GM23248 (cell line): ENCODE data around the gene SRP72. TPM values are rescaled to one million over a fixed set of nuclear protein-coding genes. Genes with fewer than 3 reads are reported as not detected.

ENCODE experiments used
- DNase-seq: peaks from one replicate; pipeline ENCODE4 v3.0.0-alpha.2; 2015
- H2AFZ ChIP-seq: fragments of 200-600 bp; sonication (generic); 2 replicates; pipeline ENCODE4 v1.6.1; 2016; ENCODE audit warnings: antibody characterized with exemption
- H3F3A ChIP-seq: fragments of 200-600 bp; sonication (generic); 2 replicates; pipeline ENCODE4 v1.6.1; 2016; ENCODE audit warnings: mild to moderate bottlenecking, antibody characterized with exemption, mixed run types; ENCODE audit not compliant: insufficient read depth
- H3K27ac ChIP-seq: fragments of 200-600 bp; sonication (generic); 2 replicates; pipeline ENCODE4 v1.5.1; 2016; ENCODE audit warnings: mild to moderate bottlenecking
- H3K27me3 ChIP-seq: fragments of 200-600 bp; sonication (generic); replicated peaks from 2 replicates; pipeline ENCODE4 v1.6.1; 2016; ENCODE audit warnings: mild to moderate bottlenecking; ENCODE audit not compliant: insufficient read depth
- H3K36me3 ChIP-seq: fragments of 200-600 bp; sonication (generic); 2 replicates; pipeline ENCODE4 v1.6.1; 2016; ENCODE audit warnings: low read depth, mild to moderate bottlenecking
- H3K4me1 ChIP-seq: fragments of 200-600 bp; sonication (generic); 2 replicates; pipeline ENCODE4 v1.6.1; 2016; ENCODE audit warnings: mild to moderate bottlenecking; ENCODE audit not compliant: insufficient read depth
- H3K4me2 ChIP-seq: fragments of 200-600 bp; sonication (generic); one replicate; pipeline ENCODE4 v1.6.1; 2016; ENCODE audit warnings: mild to moderate bottlenecking; ENCODE audit not compliant: unreplicated experiment
- H3K4me3 ChIP-seq: fragments of 200-600 bp; sonication (generic); 2 replicates; pipeline ENCODE4 v1.5.1; 2016; ENCODE audit warnings: mild to moderate bottlenecking
- H3K79me2 ChIP-seq: fragments of 200-600 bp; sonication (generic); 2 replicates; pipeline ENCODE4 v1.6.1; 2016; ENCODE audit warnings: mild to moderate bottlenecking; ENCODE audit not compliant: insufficient read depth
- H3K9ac ChIP-seq: fragments of 200-600 bp; sonication (generic); 2 replicates; pipeline ENCODE4 v1.6.1; 2016; ENCODE audit warnings: mild to moderate bottlenecking
- H3K9me2 ChIP-seq: fragments of 200-600 bp; sonication (generic); 2 replicates; pipeline ENCODE4 v1.6.1; 2016; ENCODE audit warnings: mixed run types, mild to moderate bottlenecking, moderate library complexity; ENCODE audit not compliant: insufficient read depth
- H3K9me3 ChIP-seq: fragments of 200-600 bp; sonication (generic); one replicate; pipeline ENCODE4 v1.6.1; 2017; ENCODE audit warnings: low read depth
- H4K20me1 ChIP-seq: fragments of 200-600 bp; sonication (generic); 2 replicates; pipeline ENCODE4 v1.6.0; 2016; ENCODE audit not compliant: insufficient read depth
- EZH2 ChIP-seq: fragments of 200-600 bp; sonication (generic); IDR thresholded peaks from 2 replicates; pipeline ENCODE4 v1.6.1; 2018; ENCODE audit warnings: antibody characterized with exemption, mild to moderate bottlenecking; ENCODE audit not compliant: insufficient read depth, poor library complexity, severe bottlenecking
- EZH2phosphoT487 ChIP-seq: fragments of 200-600 bp; sonication (generic); IDR thresholded peaks from 2 replicates; pipeline ENCODE4 v1.6.1; 2018; ENCODE audit warnings: antibody characterized with exemption, moderate library complexity, mild to moderate bottlenecking, low read depth; ENCODE audit not compliant: insufficient read depth
- WGBS, 2 experiments: methylation state at CpG; one replicate each; pipeline ENCODE4 v1.1.6; 2015 to 2017; ENCODE audit warnings: low lambda C conversion rate in 2 of 2, low coverage in 1 of 2; ENCODE audit errors: missing lambda C conversion rate in 2 of 2; 5-methylcytosine and 5-hydroxymethylcytosine counted together
- in situ Hi-C: fragments of 300-500 bp; cut with MboI; formaldehyde crosslinking; loops from 2 replicates; pipeline ENCODE4 v1.15.0; 2020
- polyA plus RNA-seq: library from polyadenylated mRNA; unstranded; fragments of >200 nt; fragmentation: Nextera tagmentation; extraction: Ambion mirVana; gene quantifications from 2 replicates; pipeline ENCODE4 v1.2.1, GENCODE V29; 2016
- total RNA-seq: library from RNA; depleted of rRNA; stranded (reverse); fragments of >200 nt; shearing (Covaris generic); gene quantifications from 2 replicates; pipeline ENCODE4 v1.2.3, GENCODE V29; 2014

The SRP72 gene
- total and polyA plus RNA-seq, 2 experiments from 2014 or later: 70.0 to 128 TPM

- peak; percentile 24 for DNase-seq
- no peak for TF ChIP-seq EZH2phosphoT487
- TF ChIP-seq EZH2: no peak
- H3K9me3 ChIP-seq: no peaks in the 10 kb centered on the region
- H3K9me2 ChIP-seq: no peaks in the 10 kb centered on the region
- H3K27ac ChIP-seq: no peak overlapping the region
- H3K4me3 ChIP-seq: peak overlapping the region; percentile 98
- no peaks in the 10 kb centered on the region for H3K27me3 ChIP-seq
- H3K4me2 ChIP-seq: peak overlapping the region; percentile 91
- H3F3A ChIP-seq: peaks cover 23% of the 10 kb centered on the region
- H3K4me1 ChIP-seq: peaks cover 30% of the 10 kb centered on the region
- H3K9ac ChIP-seq: peak overlapping the region; percentile 100; the same call in 1 of the 2 replicates
- peaks cover 92% of the 10 kb centered on the region for H3K79me2 ChIP-seq
- H3K36me3 ChIP-seq: peaks cover 46% of the 10 kb centered on the region
- WGBS, 2 experiments: 91 to 94% methylated on average over 6 of the region's 6 CpGs
- in situ Hi-C loops: no loop called here
- no peak overlapping the region for H2AFZ ChIP-seq
- H4K20me1 ChIP-seq: no peaks in the 10 kb centered on the region; the same call in none of the 2 replicates
These were observed 2.2 kb downstream of the SRP72 start for GRCh38 chr4:56469489-56470210.

GRCh38 chr4:56475917-56476316, 8.5 kb downstream of the SRP72 start:
- in situ Hi-C loops: no loop called here
- no peaks in the 10 kb centered on the region for H3F3A ChIP-seq
- WGBS, 2 experiments: 97 to 100% methylated on average over 2 of the region's 2 CpGs

GRCh38 chr4:56477192-56477702, 9.8 kb downstream of the SRP72 start:
- no peak for TF ChIP-seq EZH2
- TF ChIP-seq EZH2phosphoT487: no peak
- WGBS, 2 experiments: 97 to 98% methylated on average over 5 of the region's 5 CpGs

More at GRCh38 chr4:56475917-56476316, 8.5 kb downstream of the SRP72 start:
- H3K4me3 ChIP-seq: no peak overlapping the region
- H3K4me1 ChIP-seq: no peaks in the 10 kb centered on the region
- peaks cover 45% of the 10 kb centered on the region for H3K79me2 ChIP-seq
- no peak overlapping the region for H3K9ac ChIP-seq
- no peaks in the 10 kb centered on the region for H3K9me3 ChIP-seq
- no peaks in the 10 kb centered on the region for H4K20me1 ChIP-seq
- H3K36me3 ChIP-seq: peaks cover 93% of the 10 kb centered on the region
- H3K27ac ChIP-seq: no peak overlapping the region
- no peak overlapping the region for H3K4me2 ChIP-seq
- no peak for TF ChIP-seq EZH2phosphoT487
- no peak for TF ChIP-seq EZH2
- H3K27me3 ChIP-seq: no peaks in the 10 kb centered on the region
- DNase-seq: no peak
- H2AFZ ChIP-seq: no peak overlapping the region
- H3K9me2 ChIP-seq: no peaks in the 10 kb centered on the region

GRCh38 chr4:56480691-56481090, 13.3 kb downstream of the SRP72 start:
- DNase-seq: no peak

More at GRCh38 chr4:56477192-56477702, 9.8 kb downstream of the SRP72 start:
- Histone ChIP-seq H2AFZ (no peak overlapping the region), H4K20me1 (no peaks in the 10 kb centered on the region), H3K79me2 (peaks cover 34% of the 10 kb centered on the region; the same call in 1 of the 2 replicates), H3K4me2 (no peak overlapping the region), H3F3A (no peaks in the 10 kb centered on the region), H3K9ac (no peak overlapping the region), H3K9me2 (no peaks in the 10 kb centered on the region), H3K9me3 (no peaks in the 10 kb centered on the region), H3K27ac (no peak overlapping the region), H3K36me3 (peaks cover 84% of the 10 kb centered on the region), H3K27me3 (no peaks in the 10 kb centered on the region), H3K4me1 (no peaks in the 10 kb centered on the region), H3K4me3 (no peak overlapping the region)
- no peak for DNase-seq
- in situ Hi-C loops: no loop called here

More at GRCh38 chr4:56480691-56481090, 13.3 kb downstream of the SRP72 start:
- no peaks in the 10 kb centered on the region for H3K27me3 ChIP-seq
- no peak overlapping the region for H3K27ac ChIP-seq
- no peak overlapping the region for H3K9ac ChIP-seq
- TF ChIP-seq EZH2phosphoT487: no peak
- no peak for TF ChIP-seq EZH2
- no peaks in the 10 kb centered on the region for H3K9me2 ChIP-seq
- no peaks in the 10 kb centered on the region for H3K4me1 ChIP-seq
- 96 to 99% methylated on average over 3 of the region's 3 CpGs for WGBS, 2 experiments
- no peaks in the 10 kb centered on the region for H3F3A ChIP-seq
- no peak overlapping the region for H3K4me2 ChIP-seq
- H3K36me3 ChIP-seq: peaks cover 77% of the 10 kb centered on the region
- H3K9me3 ChIP-seq: no peaks in the 10 kb centered on the region
- H2AFZ ChIP-seq: no peak overlapping the region
- H3K79me2 ChIP-seq: 0 out of 2 replicates have a peak, but pooled peaks cover 5% of the 10 kb centered on the region
- in situ Hi-C loops: no loop called here
- no peak overlapping the region for H3K4me3 ChIP-seq
- H4K20me1 ChIP-seq: no peaks in the 10 kb centered on the region
